IMR-90 (cell line): ENCODE results near the gene CLEC10A. TPM values are rescaled to one million over a fixed set of nuclear protein-coding genes. Genes with fewer than 3 reads are reported as not detected.

Experiments
- ATAC-seq: fragments of 200-7000 bp; cut with Tn5 transposase; 2 replicates; pipeline ENCODE4 v1.9.1; 2020; ENCODE audit warnings: low read depth, mild to moderate bottlenecking, moderate library complexity
- BruUV-seq: library from RNA; stranded (reverse); fragments of 400-500 nt; replicated peaks from 2 replicates; lab custom pipeline; 2021; lab: Mats Ljungman, UMichigan
- CTCF ChIA-PET: fragments of 300-600 bp; formaldehyde crosslinking; extraction: SDS; loops from one replicate; lab custom pipeline; 2021; ENCODE audit warnings: antibody characterized with exemption; lab: Yijun Ruan, JAX
- POLR2A ChIA-PET: fragments of 300-600 bp; sonication (Branson Sonifier 250); formaldehyde crosslinking; loops from one replicate; lab custom pipeline; 2022; ENCODE audit warnings: antibody characterized with exemption; ENCODE audit not compliant: unreplicated experiment; lab: Charles Lee
- DNase-seq: peaks from one replicate; pipeline ENCODE4 v3.0.0; 2013
- H2AFZ ChIP-seq: replicated peaks from 2 replicates; pipeline ENCODE3; 2013; ENCODE audit warnings: low read length, mild to moderate bottlenecking; ENCODE audit not compliant: poor library complexity
- H2AK5ac ChIP-seq: 2 replicates; pipeline ENCODE4 v1.6.1; 2013; ENCODE audit warnings: low read depth, low read length, inconsistent platforms
- H2AK9ac ChIP-seq: replicated peaks from 2 replicates; pipeline ENCODE3; 2013; ENCODE audit warnings: mild to moderate bottlenecking, low read depth, low read length, moderate library complexity; ENCODE audit not compliant: poor library complexity
- H2BK120ac ChIP-seq: 2 replicates; pipeline ENCODE4 v1.6.1; 2013; ENCODE audit warnings: low read depth, low read length, inconsistent platforms
- H2BK15ac ChIP-seq: 3 replicates; pipeline ENCODE4 v1.6.1; 2013; ENCODE audit warnings: low read depth, low read length, inconsistent platforms
- H2BK20ac ChIP-seq: 2 replicates; pipeline ENCODE4 v1.6.1; 2013; ENCODE audit warnings: low read depth, mild to moderate bottlenecking, inconsistent platforms, low read length, moderate library complexity
- H2BK5ac ChIP-seq: 2 replicates; pipeline ENCODE4 v1.6.1; 2013; ENCODE audit warnings: mild to moderate bottlenecking, low read depth, low read length, inconsistent platforms; ENCODE audit not compliant: poor library complexity, severe bottlenecking
- H3K14ac ChIP-seq: replicated peaks from 2 replicates; pipeline ENCODE4 v1.6.1; 2013; ENCODE audit warnings: low read depth, low read length, inconsistent platforms
- H3K18ac ChIP-seq: 2 replicates; pipeline ENCODE4 v1.6.1; 2013; ENCODE audit warnings: low read depth, low read length, control low read depth
- H3K23ac ChIP-seq: 2 replicates; pipeline ENCODE4 v1.6.1; 2013; ENCODE audit warnings: low read depth, low read length, inconsistent platforms
- H3K27ac ChIP-seq: 2 replicates; pipeline ENCODE4 v1.5.1; 2013; ENCODE audit warnings: mild to moderate bottlenecking, control low read depth, low read length; ENCODE audit not compliant: insufficient read depth
- H3K27me3 ChIP-seq: 2 replicates; pipeline ENCODE4 v1.6.1; 2013; ENCODE audit warnings: low read length; ENCODE audit not compliant: control insufficient read depth, insufficient read depth
- H3K36me3 ChIP-seq: 2 replicates; pipeline ENCODE4 v1.6.1; 2013; ENCODE audit warnings: low read length, mixed read lengths; ENCODE audit not compliant: control insufficient read depth, insufficient read depth
- H3K4ac ChIP-seq: 2 replicates; pipeline ENCODE4 v1.6.1; 2013; ENCODE audit warnings: low read depth, low read length, inconsistent platforms
- H3K4me1 ChIP-seq: 2 replicates; pipeline ENCODE4 v1.6.1; 2013; ENCODE audit warnings: low read length, mixed read lengths; ENCODE audit not compliant: control insufficient read depth, insufficient read depth
- H3K4me2 ChIP-seq: 2 replicates; pipeline ENCODE4 v1.6.1; 2013; ENCODE audit warnings: low read depth, mild to moderate bottlenecking, control low read depth, low read length, moderate library complexity
- H3K4me3 ChIP-seq: 2 replicates; pipeline ENCODE4 v1.5.1; 2013; ENCODE audit warnings: low read depth, mild to moderate bottlenecking, control low read depth, low read length, moderate library complexity; ENCODE audit not compliant: insufficient read depth
- H3K56ac ChIP-seq: 2 replicates; pipeline ENCODE4 v1.6.1; 2013; ENCODE audit warnings: low read length, inconsistent platforms; ENCODE audit not compliant: insufficient read depth; ENCODE audit errors: extremely low read depth
- H3K79me1 ChIP-seq, 2 experiments: 2 replicates each; pipeline ENCODE4 v1.6.1; 2013; ENCODE audit warnings: low read length in 2 of 2, inconsistent platforms in 1 of 2, low read depth in 1 of 2
- H3K9ac ChIP-seq: 2 replicates; pipeline ENCODE4 v1.6.1; 2013; ENCODE audit warnings: low read depth, low read length, control low read depth
- H3K9me1 ChIP-seq: 2 replicates; pipeline ENCODE4 v1.6.1; 2013; ENCODE audit warnings: low read length, inconsistent platforms; ENCODE audit not compliant: insufficient read depth
- H3K9me3 ChIP-seq: 2 replicates; pipeline ENCODE4 v1.6.1; 2013; ENCODE audit warnings: low read length; ENCODE audit not compliant: control insufficient read depth, insufficient read depth
- H4K20me1 ChIP-seq: 2 replicates; pipeline ENCODE4 v1.6.1; 2013; ENCODE audit warnings: low read length, inconsistent platforms; ENCODE audit not compliant: insufficient read depth
- H4K5ac ChIP-seq: 2 replicates; pipeline ENCODE4 v1.6.1; 2013; ENCODE audit warnings: mild to moderate bottlenecking, low read depth, low read length, control low read depth
- H4K8ac ChIP-seq, 2 experiments: 2 replicates each; pipeline ENCODE4 v1.6.1; 2013; ENCODE audit warnings: low read depth in 2 of 2, low read length in 2 of 2, control low read depth in 1 of 2, inconsistent platforms in 1 of 2
- H4K91ac ChIP-seq: 2 replicates; pipeline ENCODE4 v1.6.1; 2013; ENCODE audit warnings: low read depth, low read length, inconsistent platforms; ENCODE audit not compliant: insufficient read depth
- BHLHE40 ChIP-seq: fragments of 150-350 bp; IDR thresholded peaks from 2 replicates; pipeline ENCODE4 v1.6.1; 2016; ENCODE audit warnings: mild to moderate bottlenecking, low read depth, low read length
- CHD1 ChIP-seq: IDR thresholded peaks from 2 replicates; pipeline ENCODE4 v1.6.1; 2012; ENCODE audit warnings: low read depth, low read length, improper control_type of control experiment
- MXI1 ChIP-seq: IDR thresholded peaks from 2 replicates; pipeline ENCODE4 v1.6.1; 2012; ENCODE audit warnings: low read depth, mild to moderate bottlenecking, low read length, moderate library complexity, borderline replicate concordance
- RCOR1 ChIP-seq: IDR thresholded peaks from 2 replicates; pipeline ENCODE4 v1.6.1; 2012; ENCODE audit warnings: mild to moderate bottlenecking, low read length, improper control_type of control experiment; ENCODE audit not compliant: insufficient replicate concordance
- SMC3 ChIP-seq: fragments of 150-350 bp; IDR thresholded peaks from 2 replicates; pipeline ENCODE4 v1.6.1; 2016; ENCODE audit warnings: low read depth, mild to moderate bottlenecking, antibody characterized with exemption, low read length, moderate library complexity
- WGBS, 2 experiments: methylation state at CpG; one replicate each; pipeline versions ENCODE4 v1.1.5 to v1.1.7; 2013; ENCODE audit warnings: missing lambda C conversion rate in 2 of 2; ENCODE audit not compliant: insufficient read length in 1 of 2; ENCODE audit errors: extremely low coverage in 2 of 2; 5-methylcytosine and 5-hydroxymethylcytosine counted together
- dilution Hi-C: fragments of 300-500 bp; cut with HindIII; formaldehyde crosslinking; loops from one replicate; pipeline ENCODE4 v1.14.3; 2018; ENCODE audit warnings: low sequenced_read_pairs; ENCODE audit not compliant: unreplicated experiment
- in situ Hi-C: fragments of 300-500 bp; cut with MboI; formaldehyde crosslinking; loops from 3 replicates; pipeline ENCODE4 v1.14.3; 2019; ENCODE audit warnings: low sequenced_read_pairs, inconsistent platforms, mixed read lengths
- intact Hi-C: fragments of 100-400 bp; cut with micrococcal nuclease; formaldehyde crosslinking; loops from 2 replicates; pipeline ENCODE4 v1.10.0; 2022
- polyA plus RNA-seq, 3 experiments: library from polyadenylated mRNA; depleted of rRNA; stranded (reverse); fragments of >200 nt; gene quantifications; 2 replicates each; pipeline ENCODE4 v1.2.3, GENCODE V29; 2012; ENCODE audit warnings: low replicate concordance in 1 of 3
- total RNA-seq: library from RNA; depleted of rRNA; stranded (reverse); fragments of >200 nt; gene quantifications from 2 replicates; pipeline ENCODE4 v1.2.3, GENCODE V29; 2012
- TF ChIP-seq, protein P1 (sequence below): fragments of 150-350 bp; IDR thresholded peaks from 2 replicates; pipeline ENCODE4 v1.6.1; 2016; ENCODE audit warnings: low read depth, mild to moderate bottlenecking, low read length, moderate library complexity, borderline replicate concordance
- TF ChIP-seq, protein P2 (sequence below): conservative IDR thresholded peaks from 2 replicates; pipeline ENCODE4 v1.5.1; 2012; ENCODE audit warnings: mild to moderate bottlenecking, low read depth, low read length, improper control_type of control experiment

The CLEC10A gene
- total and polyA plus RNA-seq, 2 of the 4 experiments (the other 2 are of a cell fraction): not detected

DNA sequence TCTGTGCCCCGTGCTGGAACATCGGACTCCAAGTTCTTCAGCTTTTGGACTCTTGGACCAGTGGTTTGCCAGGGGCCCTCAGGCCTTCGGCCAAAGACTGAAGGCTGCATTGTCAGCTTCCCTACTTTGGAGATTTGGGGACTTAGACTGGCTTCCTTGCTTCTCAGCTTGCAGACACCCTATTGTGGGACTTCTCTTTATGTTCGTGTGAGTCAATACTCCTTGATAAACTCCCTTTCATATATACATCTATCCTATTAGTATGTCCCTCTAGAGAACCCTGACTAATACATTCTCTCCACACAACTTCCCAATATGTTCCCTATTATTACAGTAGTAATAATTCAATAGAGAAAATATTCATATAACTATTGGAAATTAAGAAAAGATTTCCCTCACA, 43.8 kb upstream of the CLEC10A start:
- Histone ChIP-seq H2AK9ac (no peak overlapping the region), H3K56ac (no peak overlapping the region), H2AK5ac (no peak overlapping the region), H3K4me3 (no peak overlapping the region), H2BK15ac (no peak overlapping the region), H3K4me2 (no peak overlapping the region), H3K4me1 (no peaks in the 10 kb centered on the region), H3K9me3 (no peaks in the 10 kb centered on the region), H3K23ac (no peak overlapping the region), H3K36me3 (no peaks in the 10 kb centered on the region), H3K4ac (no peak overlapping the region), H3K27ac (no peak overlapping the region), H4K91ac (no peak overlapping the region), H2AFZ (no peak overlapping the region), H3K9me1 (no peaks in the 10 kb centered on the region), H3K79me1 (no peaks in the 10 kb centered on the region), H3K9ac (no peak overlapping the region), H4K5ac (no peak overlapping the region), H2BK5ac (no peak overlapping the region), H4K8ac (no peak overlapping the region), H3K27me3 (peaks cover 27% of the 10 kb centered on the region), H2BK20ac (no peak overlapping the region), H3K18ac (no peak overlapping the region), H4K20me1 (no peaks in the 10 kb centered on the region; the same call in 1 of the 2 replicates), H2BK120ac (no peak overlapping the region), H3K14ac (no peak overlapping the region)
- POLR2A ChIA-PET: no interaction called here
- in situ Hi-C loops: no loop called here
- no CpG with 5 or more reads among the region's 4 CpGs for WGBS, 2 experiments
- intact Hi-C loops: no loop called here
- DNase-seq (no peak), ATAC-seq (no peak)
- TF ChIP-seq RCOR1 (no peak), MXI1 (no peak), SMC3 (no peak), BHLHE40 (no peak), CHD1 (no peak)
- TF ChIP-seq, protein P1, sequence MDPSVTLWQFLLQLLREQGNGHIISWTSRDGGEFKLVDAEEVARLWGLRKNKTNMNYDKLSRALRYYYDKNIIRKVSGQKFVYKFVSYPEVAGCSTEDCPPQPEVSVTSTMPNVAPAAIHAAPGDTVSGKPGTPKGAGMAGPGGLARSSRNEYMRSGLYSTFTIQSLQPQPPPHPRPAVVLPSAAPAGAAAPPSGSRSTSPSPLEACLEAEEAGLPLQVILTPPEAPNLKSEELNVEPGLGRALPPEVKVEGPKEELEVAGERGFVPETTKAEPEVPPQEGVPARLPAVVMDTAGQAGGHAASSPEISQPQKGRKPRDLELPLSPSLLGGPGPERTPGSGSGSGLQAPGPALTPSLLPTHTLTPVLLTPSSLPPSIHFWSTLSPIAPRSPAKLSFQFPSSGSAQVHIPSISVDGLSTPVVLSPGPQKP: no peak
- TF ChIP-seq, protein P2, sequence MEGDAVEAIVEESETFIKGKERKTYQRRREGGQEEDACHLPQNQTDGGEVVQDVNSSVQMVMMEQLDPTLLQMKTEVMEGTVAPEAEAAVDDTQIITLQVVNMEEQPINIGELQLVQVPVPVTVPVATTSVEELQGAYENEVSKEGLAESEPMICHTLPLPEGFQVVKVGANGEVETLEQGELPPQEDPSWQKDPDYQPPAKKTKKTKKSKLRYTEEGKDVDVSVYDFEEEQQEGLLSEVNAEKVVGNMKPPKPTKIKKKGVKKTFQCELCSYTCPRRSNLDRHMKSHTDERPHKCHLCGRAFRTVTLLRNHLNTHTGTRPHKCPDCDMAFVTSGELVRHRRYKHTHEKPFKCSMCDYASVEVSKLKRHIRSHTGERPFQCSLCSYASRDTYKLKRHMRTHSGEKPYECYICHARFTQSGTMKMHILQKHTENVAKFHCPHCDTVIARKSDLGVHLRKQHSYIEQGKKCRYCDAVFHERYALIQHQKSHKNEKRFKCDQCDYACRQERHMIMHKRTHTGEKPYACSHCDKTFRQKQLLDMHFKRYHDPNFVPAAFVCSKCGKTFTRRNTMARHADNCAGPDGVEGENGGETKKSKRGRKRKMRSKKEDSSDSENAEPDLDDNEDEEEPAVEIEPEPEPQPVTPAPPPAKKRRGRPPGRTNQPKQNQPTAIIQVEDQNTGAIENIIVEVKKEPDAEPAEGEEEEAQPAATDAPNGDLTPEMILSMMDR: no peak
- no TSS peak for BruUV-seq
- CTCF ChIA-PET: no interaction called here
- dilution Hi-C loops: no loop called here
